ENCODE data around the gene PDE7B.

DNA sequence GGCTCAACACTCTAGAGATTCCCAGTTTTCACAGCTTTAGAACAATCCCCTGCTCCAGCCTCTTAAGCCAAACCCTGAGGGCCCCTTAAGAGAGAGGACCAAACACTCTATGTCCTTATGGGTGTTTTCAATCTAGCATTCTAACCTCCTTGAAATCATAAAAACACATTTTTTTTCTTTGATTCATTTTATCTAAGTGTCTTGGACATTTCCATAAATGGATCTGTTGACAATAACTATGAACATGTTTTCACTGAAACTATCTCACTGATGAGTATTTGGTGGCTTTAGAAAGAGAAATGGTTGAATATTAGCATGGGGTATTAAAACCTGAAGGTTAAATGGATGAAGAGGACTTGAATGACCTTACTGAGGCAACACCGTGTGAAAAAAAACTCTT lies 27.6 kb upstream of the PDE7B start:
- TF ChIP-seq, protein P1, sequence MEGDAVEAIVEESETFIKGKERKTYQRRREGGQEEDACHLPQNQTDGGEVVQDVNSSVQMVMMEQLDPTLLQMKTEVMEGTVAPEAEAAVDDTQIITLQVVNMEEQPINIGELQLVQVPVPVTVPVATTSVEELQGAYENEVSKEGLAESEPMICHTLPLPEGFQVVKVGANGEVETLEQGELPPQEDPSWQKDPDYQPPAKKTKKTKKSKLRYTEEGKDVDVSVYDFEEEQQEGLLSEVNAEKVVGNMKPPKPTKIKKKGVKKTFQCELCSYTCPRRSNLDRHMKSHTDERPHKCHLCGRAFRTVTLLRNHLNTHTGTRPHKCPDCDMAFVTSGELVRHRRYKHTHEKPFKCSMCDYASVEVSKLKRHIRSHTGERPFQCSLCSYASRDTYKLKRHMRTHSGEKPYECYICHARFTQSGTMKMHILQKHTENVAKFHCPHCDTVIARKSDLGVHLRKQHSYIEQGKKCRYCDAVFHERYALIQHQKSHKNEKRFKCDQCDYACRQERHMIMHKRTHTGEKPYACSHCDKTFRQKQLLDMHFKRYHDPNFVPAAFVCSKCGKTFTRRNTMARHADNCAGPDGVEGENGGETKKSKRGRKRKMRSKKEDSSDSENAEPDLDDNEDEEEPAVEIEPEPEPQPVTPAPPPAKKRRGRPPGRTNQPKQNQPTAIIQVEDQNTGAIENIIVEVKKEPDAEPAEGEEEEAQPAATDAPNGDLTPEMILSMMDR (conservative IDR thresholded peaks at IDR 0.05; ENCODE audit: low read length): no peak
- TF ChIP-seq EZH2phosphoT487 (IDR thresholded peaks at IDR 0.05; ENCODE audit: borderline replicate concordance, low read depth, low read length): no peak

Data from OCI-LY7 (cell line).